HL-60 (cell line): Measurements from ENCODE around the gene TMEM26.

Source experiments
- DNase-seq, 2 experiments: peaks; one replicate each; pipeline ENCODE4 v3.0.0-alpha.2; 2010 to 2020; ENCODE audit warnings: low read depth in 1 of 2, low spot score in 1 of 2
- H3K27ac ChIP-seq: fragments of 250-450 bp; sonication (Bioruptor Pico); replicated peaks from 2 replicates; pipeline ENCODE4 v1.5.1; 2020; ENCODE audit warnings: mild to moderate bottlenecking, moderate library complexity
- H3K27me3 ChIP-seq: fragments of 250-450 bp; sonication (Bioruptor Pico); 2 replicates; pipeline ENCODE4 v1.5.1; 2021; ENCODE audit warnings: mild to moderate bottlenecking, moderate library complexity; ENCODE audit not compliant: insufficient read depth, poor library complexity, severe bottlenecking
- H3K4me3 ChIP-seq: replicated peaks from 2 replicates; pipeline ENCODE4 v1.5.1; 2011; ENCODE audit warnings: mild to moderate bottlenecking, control low read depth, low read length; ENCODE audit not compliant: insufficient read depth
- GABPA ChIP-seq: IDR thresholded peaks from 2 replicates; pipeline ENCODE4 v1.6.1; 2012; ENCODE audit warnings: low read depth
- POLR2AphosphoS5 ChIP-seq: IDR thresholded peaks from 2 replicates; pipeline ENCODE4 v1.6.1; 2012; ENCODE audit warnings: low read depth
- REST ChIP-seq: IDR thresholded peaks from 2 replicates; pipeline ENCODE4 v1.6.1; 2012; ENCODE audit warnings: low read depth; ENCODE audit not compliant: insufficient replicate concordance
- SPI1 ChIP-seq: IDR thresholded peaks from 2 replicates; pipeline ENCODE4 v1.6.1; 2012; ENCODE audit warnings: low read depth, mild to moderate bottlenecking, borderline replicate concordance
- TF ChIP-seq, protein P1 (sequence below): IDR thresholded peaks from one replicate; pipeline ENCODE4 v1.5.1; 2011; ENCODE audit warnings: low read length, control low read depth, inconsistent platforms; ENCODE audit not compliant: insufficient read depth

TMEM26 gene

DNA sequence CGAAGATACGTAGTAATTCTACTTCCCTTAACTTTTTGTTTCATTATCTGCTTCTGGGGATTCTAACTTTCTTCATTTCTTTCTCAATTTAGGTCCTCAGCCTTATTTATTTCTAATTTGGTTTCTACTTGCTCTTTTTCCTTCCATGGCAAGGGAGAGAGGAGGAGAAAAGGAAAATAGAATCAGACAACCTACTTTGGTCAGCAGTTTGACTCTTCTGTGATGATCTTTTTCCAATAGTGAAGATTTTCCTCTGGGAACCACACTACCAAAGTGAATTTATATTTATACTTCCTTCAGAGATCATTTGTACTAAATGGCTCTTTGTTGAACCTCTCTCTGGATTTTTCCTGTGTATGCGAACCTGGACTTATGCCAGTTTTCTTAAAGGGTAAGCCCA is 90.2 kb downstream of the TMEM26 start:
- DNase-seq = no peak
- TF ChIP-seq POLR2AphosphoS5 = no peak
- TF ChIP-seq GABPA = no peak
- no peak for TF ChIP-seq SPI1
- TF ChIP-seq REST = no peak
- TF ChIP-seq, protein P1, sequence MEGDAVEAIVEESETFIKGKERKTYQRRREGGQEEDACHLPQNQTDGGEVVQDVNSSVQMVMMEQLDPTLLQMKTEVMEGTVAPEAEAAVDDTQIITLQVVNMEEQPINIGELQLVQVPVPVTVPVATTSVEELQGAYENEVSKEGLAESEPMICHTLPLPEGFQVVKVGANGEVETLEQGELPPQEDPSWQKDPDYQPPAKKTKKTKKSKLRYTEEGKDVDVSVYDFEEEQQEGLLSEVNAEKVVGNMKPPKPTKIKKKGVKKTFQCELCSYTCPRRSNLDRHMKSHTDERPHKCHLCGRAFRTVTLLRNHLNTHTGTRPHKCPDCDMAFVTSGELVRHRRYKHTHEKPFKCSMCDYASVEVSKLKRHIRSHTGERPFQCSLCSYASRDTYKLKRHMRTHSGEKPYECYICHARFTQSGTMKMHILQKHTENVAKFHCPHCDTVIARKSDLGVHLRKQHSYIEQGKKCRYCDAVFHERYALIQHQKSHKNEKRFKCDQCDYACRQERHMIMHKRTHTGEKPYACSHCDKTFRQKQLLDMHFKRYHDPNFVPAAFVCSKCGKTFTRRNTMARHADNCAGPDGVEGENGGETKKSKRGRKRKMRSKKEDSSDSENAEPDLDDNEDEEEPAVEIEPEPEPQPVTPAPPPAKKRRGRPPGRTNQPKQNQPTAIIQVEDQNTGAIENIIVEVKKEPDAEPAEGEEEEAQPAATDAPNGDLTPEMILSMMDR = no peak

DNA sequence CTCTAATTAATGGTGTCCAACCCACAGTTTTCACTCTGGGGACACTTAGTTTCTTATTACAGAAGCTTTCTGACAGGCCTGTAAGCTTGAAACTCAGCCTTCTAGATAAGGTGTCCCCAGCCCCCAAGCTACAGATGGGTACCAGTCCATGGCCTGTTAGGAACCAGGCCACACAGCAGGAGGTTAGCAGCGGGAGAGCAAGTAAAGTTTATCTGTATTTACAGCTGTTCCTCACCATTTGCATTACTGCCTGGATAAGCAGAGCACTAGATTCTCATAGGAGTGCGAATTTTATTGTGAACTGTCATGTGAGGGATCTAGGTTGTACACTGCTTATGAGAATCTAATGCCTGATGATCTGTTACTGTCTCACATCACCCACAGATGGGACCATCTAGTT is 93.7 kb downstream of the TMEM26 start:
- no peak for DNase-seq
- no peaks in the 10 kb centered on the region for H3K27me3 ChIP-seq
- TF ChIP-seq, protein P1 = no peak
- TF ChIP-seq SPI1 (no peak), GABPA (no peak), REST (no peak), POLR2AphosphoS5 (no peak)

More for the DNA sequence above, 90.2 kb downstream of the TMEM26 start:
- Histone ChIP-seq H3K27me3 (no peaks in the 10 kb centered on the region), H3K4me3 (no peak overlapping the region), H3K27ac (no peak overlapping the region)

GRCh38 chr10:61357687-61358086 is 95.5 kb downstream of the TMEM26 start:
- TF ChIP-seq SPI1 (no peak), REST (no peak), GABPA (no peak), POLR2AphosphoS5 (no peak)
- TF ChIP-seq, protein P1 = no peak
- no peak for DNase-seq
- no peaks in the 10 kb centered on the region for H3K27me3 ChIP-seq
- H3K4me3 ChIP-seq = no peak overlapping the region
- H3K27ac ChIP-seq = no peak overlapping the region

More for the DNA sequence above, 93.7 kb downstream of the TMEM26 start:
- Histone ChIP-seq H3K27ac (no peak overlapping the region), H3K4me3 (no peak overlapping the region)
